ENCODE measurements around the gene MUC5AC.
"Not testable (repeated sequence)": the region's sequence is repeated elsewhere in the genome, so short reads cannot be mapped to it uniquely, and the experiment has no call there.

Gene MUC5AC

DNA sequence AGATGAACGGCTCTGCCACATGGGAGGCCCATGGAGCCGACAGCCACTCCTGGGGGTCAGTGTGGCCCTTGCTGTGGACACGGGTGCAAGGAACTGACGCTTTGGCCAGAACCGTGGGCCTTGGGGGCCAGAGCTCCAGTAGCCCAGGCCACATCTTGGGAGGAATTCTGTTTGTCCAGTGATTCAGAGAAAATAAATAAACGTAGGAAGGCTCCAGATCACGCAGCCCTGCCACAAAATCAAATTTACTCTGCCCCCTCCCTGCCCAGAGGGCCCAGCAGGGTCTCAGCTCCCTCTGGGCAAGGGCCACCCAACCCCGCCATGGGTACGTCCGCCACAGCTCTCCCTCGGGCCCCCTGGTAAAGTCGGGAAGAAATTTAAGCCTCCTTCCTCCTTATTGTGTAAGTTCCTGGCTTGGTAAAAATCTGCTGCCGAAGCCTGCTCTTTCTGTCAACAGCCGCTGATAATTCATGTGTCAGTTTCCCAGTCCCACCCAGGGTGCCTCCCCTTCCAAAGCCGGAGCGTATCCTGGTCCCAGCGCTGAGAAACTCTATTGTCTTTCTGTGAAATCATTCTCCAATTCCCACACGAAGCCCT is 6.9 kb upstream of the MUC5AC start:
- Mint-ChIP-seq H3K9me3 (no peaks in the 10 kb centered on the region), H3K36me3 (ENCODE audit: low read depth) (no peaks in the 10 kb centered on the region)

DNA sequence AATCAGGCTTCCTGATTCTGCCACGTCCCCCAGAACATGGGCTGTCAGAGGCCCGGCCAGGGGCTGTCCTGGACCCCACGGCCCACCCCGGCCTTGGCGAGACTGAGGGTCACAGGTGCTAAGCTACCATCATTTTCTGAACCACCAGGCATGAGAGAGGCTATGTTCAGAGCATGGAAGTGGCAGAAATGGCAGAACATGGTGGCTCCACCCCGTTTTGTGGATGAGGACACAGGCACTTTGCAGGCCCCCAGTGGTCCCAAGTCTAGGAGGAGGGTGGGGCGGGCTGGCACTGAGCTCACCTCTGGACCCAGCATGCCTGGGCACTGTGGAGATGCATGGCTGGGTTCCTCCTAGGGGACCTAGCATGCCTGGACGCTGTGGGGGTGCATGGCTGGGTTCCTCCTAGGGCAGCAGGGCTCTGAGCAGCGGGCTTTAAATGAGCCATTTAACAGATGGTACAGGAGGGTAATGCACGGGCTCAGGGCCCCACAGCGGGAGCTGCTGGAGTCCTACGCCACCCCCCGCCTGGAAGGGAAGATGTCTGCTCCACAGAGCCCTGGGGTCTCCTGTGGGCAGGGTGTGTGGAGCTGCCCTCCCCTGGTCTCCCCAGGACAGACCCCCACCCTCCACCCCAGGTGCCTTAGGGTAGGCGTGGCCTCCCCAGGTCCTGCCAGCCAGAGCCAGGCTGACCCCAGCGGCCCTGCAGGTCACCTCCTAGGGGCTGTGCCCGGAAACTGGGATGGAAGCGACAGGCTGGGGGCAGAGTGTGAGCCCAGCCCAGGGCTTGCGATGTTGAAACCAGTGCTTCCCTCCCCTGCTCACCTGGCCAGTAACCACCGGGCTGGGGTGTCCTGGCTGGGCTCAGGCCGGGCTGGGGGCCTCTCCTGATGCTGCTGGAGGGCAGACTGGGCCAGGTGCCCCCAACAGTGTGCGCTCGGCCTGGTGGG is 6.1 kb upstream of the MUC5AC start:
- intact Hi-C loops (cut with micrococcal nuclease), result no loop called here
- H3K9me3 Mint-ChIP-seq, result no peaks in the 10 kb centered on the region
- peaks cover 12% of the 10 kb centered on the region for H3K27me3 Mint-ChIP-seq
- no peak overlapping the region for H3K4me3 Mint-ChIP-seq
- H3K27ac Mint-ChIP-seq, result no peak overlapping the region
- no peaks in the 10 kb centered on the region for H3K4me1 Mint-ChIP-seq (ENCODE audit: low read depth)
- H3K36me3 Mint-ChIP-seq (ENCODE audit: low read depth), result no peaks in the 10 kb centered on the region

More for the DNA sequence above, 6.9 kb upstream of the MUC5AC start:
- peaks cover 14% of the 10 kb centered on the region for H3K27me3 Mint-ChIP-seq
- intact Hi-C loops (cut with micrococcal nuclease), result no loop called here
- H3K4me3 Mint-ChIP-seq, result no peak overlapping the region
- no peaks in the 10 kb centered on the region for H3K4me1 Mint-ChIP-seq (ENCODE audit: low read depth)
- H3K27ac Mint-ChIP-seq, result no peak overlapping the region

GRCh38 chr11:1152316-1153104 is 5.2 kb upstream of the MUC5AC start:
- Mint-ChIP-seq H3K4me1 (ENCODE audit: low read depth) (no peaks in the 10 kb centered on the region), H3K4me3 (no peak overlapping the region), H3K27ac (no peak overlapping the region), H3K36me3 (ENCODE audit: low read depth) (no peaks in the 10 kb centered on the region), H3K9me3 (no peaks in the 10 kb centered on the region), H3K27me3 (peaks cover 12% of the 10 kb centered on the region)
- intact Hi-C loops (cut with micrococcal nuclease), result no loop called here

- intact Hi-C loops (cut with micrococcal nuclease), result no loop called here
- no peak overlapping the region for H3K27ac Mint-ChIP-seq
These were observed 4.4 kb upstream of the MUC5AC start for GRCh38 chr11:1153105-1153950.

GRCh38 chr11:1153951-1154493 is 3.7 kb upstream of the MUC5AC start:
- Mint-ChIP-seq H3K27me3 (peaks cover 12% of the 10 kb centered on the region), H3K36me3 (ENCODE audit: low read depth) (no peaks in the 10 kb centered on the region), H3K4me1 (ENCODE audit: low read depth) (no peaks in the 10 kb centered on the region), H3K27ac (no peak overlapping the region), H3K9me3 (no peaks in the 10 kb centered on the region), H3K4me3 (no peak overlapping the region)
- intact Hi-C loops (cut with micrococcal nuclease), result no loop called here

More at GRCh38 chr11:1153105-1153950, 4.4 kb upstream of the MUC5AC start:
- Mint-ChIP-seq H3K9me3 (no peaks in the 10 kb centered on the region), H3K4me3 (no peak overlapping the region), H3K36me3 (ENCODE audit: low read depth) (no peaks in the 10 kb centered on the region), H3K27me3 (peaks cover 12% of the 10 kb centered on the region), H3K4me1 (ENCODE audit: low read depth) (no peaks in the 10 kb centered on the region)

GRCh38 chr11:1154656-1155055 is 3.1 kb upstream of the MUC5AC start:
- peaks cover 12% of the 10 kb centered on the region for H3K27me3 Mint-ChIP-seq
- H3K27ac Mint-ChIP-seq; intact Hi-C loops (cut with micrococcal nuclease); H3K4me3 Mint-ChIP-seq; H3K9me3 Mint-ChIP-seq; H3K36me3 Mint-ChIP-seq (ENCODE audit: low read depth); H3K4me1 Mint-ChIP-seq (ENCODE audit: low read depth): not testable (repeated sequence)

GRCh38 chr11:1155274-1155693 is 2.5 kb upstream of the MUC5AC start:
- no peaks in the 10 kb centered on the region for H3K9me3 Mint-ChIP-seq
- H3K27ac Mint-ChIP-seq, result no peak overlapping the region
- intact Hi-C loops (cut with micrococcal nuclease), result no loop called here
- H3K4me3 Mint-ChIP-seq, result no peak overlapping the region
- H3K4me1 Mint-ChIP-seq (ENCODE audit: low read depth), result no peaks in the 10 kb centered on the region
- peaks cover 10% of the 10 kb centered on the region for H3K27me3 Mint-ChIP-seq
- H3K36me3 Mint-ChIP-seq (ENCODE audit: low read depth), result no peaks in the 10 kb centered on the region

DNA sequence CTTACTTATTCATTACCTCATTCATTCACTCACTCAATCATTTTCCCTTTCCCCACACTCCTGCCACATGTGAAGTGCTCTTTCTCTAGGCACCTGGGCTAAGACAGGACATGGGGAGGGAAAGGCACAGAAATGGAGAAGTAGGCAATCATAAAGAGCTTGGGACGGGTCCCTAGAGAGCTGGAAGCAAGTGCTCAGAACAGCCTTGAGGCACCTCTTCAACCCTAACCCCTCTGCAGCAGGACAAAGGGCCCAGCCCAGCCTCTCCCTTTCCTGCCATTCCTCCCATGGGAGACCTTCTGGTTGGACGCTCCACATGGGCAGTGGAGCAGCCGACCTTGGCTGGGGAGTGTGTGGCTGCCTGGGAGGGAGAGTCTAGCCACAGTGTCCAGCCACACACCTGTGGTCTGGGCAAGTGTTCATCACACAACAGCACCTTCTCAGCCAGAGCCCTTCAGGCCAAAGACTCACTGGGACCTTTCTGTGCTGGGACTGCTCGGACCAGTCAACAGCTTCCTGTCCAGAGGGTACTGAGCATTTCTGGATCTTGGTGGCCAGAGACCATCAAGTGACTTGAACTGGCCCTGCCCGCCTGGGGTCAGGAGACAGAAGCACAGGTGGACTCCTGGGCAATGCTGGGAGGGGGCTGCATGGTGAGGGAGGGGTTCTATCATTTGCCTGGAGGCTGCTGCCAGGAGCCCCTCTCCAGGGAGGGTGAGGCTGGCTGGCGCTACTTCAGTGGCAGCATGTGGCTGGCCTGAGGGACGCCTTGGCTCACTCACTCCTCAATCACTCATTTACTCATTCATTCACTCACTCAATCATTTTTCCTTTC is 1.0 kb upstream of the MUC5AC start:
- Mint-ChIP-seq H3K4me3 (no peak overlapping the region), H3K4me1 (ENCODE audit: low read depth) (no peaks in the 10 kb centered on the region), H3K36me3 (ENCODE audit: low read depth) (no peaks in the 10 kb centered on the region), H3K27me3 (peaks cover 5% of the 10 kb centered on the region), H3K9me3 (no peaks in the 10 kb centered on the region), H3K27ac (no peak overlapping the region)
- intact Hi-C loops (cut with micrococcal nuclease), result no loop called here

DNA sequence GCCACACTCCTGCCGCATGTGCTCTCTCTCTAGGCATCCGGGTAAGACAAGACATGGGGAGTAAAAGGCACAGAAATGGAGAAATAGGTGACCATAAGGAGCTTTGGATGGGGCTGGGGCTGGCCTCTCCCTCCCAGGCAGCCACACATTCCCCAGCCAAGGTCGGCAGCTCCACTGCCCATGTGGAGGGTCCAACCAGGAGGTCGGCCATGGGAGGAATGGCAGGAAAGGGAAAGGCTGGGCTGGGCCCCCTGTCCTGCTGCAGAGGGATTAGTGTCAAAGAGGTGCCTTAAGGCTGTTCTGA is 460 bp upstream of the MUC5AC start:
- Mint-ChIP-seq H3K4me3 (no peak overlapping the region), H3K27ac (no peak overlapping the region), H3K4me1 (ENCODE audit: low read depth) (no peaks in the 10 kb centered on the region), H3K9me3 (no peaks in the 10 kb centered on the region), H3K36me3 (ENCODE audit: low read depth) (no peaks in the 10 kb centered on the region), H3K27me3 (peaks cover 5% of the 10 kb centered on the region)
- intact Hi-C loops (cut with micrococcal nuclease), result no loop called here

GRCh38 chr11:1158681-1159487 is 1.1 kb downstream of the MUC5AC start:
- H3K27me3 Mint-ChIP-seq, result no peaks in the 10 kb centered on the region
- intact Hi-C loops (cut with micrococcal nuclease), result no loop called here
- H3K4me3 Mint-ChIP-seq, result no peak overlapping the region
- H3K27ac Mint-ChIP-seq, result no peak overlapping the region
- H3K9me3 Mint-ChIP-seq, result no peaks in the 10 kb centered on the region
- no peaks in the 10 kb centered on the region for H3K36me3 Mint-ChIP-seq (ENCODE audit: low read depth)
- H3K4me1 Mint-ChIP-seq (ENCODE audit: low read depth), result no peaks in the 10 kb centered on the region

DNA sequence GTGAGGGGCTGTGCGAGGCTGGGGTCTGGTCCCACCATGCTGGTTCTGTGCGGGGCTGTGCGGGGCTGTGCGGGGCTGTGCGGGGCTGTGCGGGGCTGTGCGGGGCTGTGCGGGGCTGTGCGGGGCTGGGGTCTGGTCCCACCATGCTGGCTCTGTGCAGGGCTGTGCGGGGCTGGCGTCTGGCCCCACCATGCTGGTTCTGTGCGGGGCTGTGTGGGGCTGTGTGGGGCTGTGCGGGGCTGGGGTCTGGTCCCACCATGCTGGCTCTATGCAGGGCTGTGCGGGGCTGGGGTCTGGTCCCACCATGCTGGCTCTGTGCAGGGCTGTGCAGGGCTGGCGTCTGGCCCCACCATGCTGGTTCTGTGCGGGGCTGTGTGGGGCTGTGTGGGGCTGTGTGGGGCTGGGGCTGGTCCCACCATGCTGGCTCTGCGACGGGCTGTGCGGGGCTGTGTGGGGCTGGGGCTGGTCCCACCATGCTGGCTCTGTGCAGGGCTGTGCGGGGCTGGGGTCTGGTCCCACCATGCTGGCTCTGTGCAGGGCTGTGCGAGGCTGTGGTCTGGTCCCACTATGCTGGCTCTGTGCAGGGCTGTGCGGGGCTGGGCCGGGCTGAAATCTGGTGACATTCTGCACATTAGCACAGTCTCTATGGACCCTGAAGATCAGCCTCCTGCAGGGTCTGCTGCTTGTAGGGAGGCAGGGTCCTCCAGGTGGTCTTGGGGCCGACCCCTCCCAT is 1.9 kb downstream of the MUC5AC start:
- H3K9me3 Mint-ChIP-seq; H3K27ac Mint-ChIP-seq; H3K27me3 Mint-ChIP-seq; H3K36me3 Mint-ChIP-seq (ENCODE audit: low read depth); H3K4me3 Mint-ChIP-seq; H3K4me1 Mint-ChIP-seq (ENCODE audit: low read depth); intact Hi-C loops (cut with micrococcal nuclease): not testable (repeated sequence)

Measured in dendritic cell treated with granulocyte-macrophage colony-stimulating factor and Interleukin-4, amounts not matched to agents 40 ng/mL and 50 ng/mL, for 4 days (primary cell).